PC-3 (cell line): ENCODE results near the gene WHAMM. TPM values are rescaled to one million over a fixed set of nuclear protein-coding genes. Genes with fewer than 3 reads are reported as not detected.
"Not testable (repeated sequence)": the region's sequence is repeated elsewhere in the genome, so short reads cannot be mapped to it uniquely, and the experiment has no call there.

Experiments used
- ATAC-seq: fragments of 200-7000 bp; cut with Tn5 transposase; 2 replicates; pipeline ENCODE4 v1.9.1; 2020; ENCODE audit warnings: mild to moderate bottlenecking, moderate library complexity
- BruUV-seq: library from RNA; stranded (reverse); fragments of 400-500 nt; replicated peaks from 2 replicates; lab custom pipeline; 2021; lab: Mats Ljungman, UMichigan
- CTCF ChIA-PET: fragments of 300-600 bp; sonication (Branson Sonifier 250); formaldehyde crosslinking; loops from one replicate; lab custom pipeline; 2022; ENCODE audit warnings: antibody characterized with exemption; lab: Charles Lee
- POLR2A ChIA-PET: fragments of 300-600 bp; sonication (Branson Sonifier 250); formaldehyde crosslinking; loops from one replicate; lab custom pipeline; 2022; ENCODE audit warnings: antibody characterized with exemption; ENCODE audit not compliant: unreplicated experiment; lab: Charles Lee
- DNase-seq: peaks from one replicate; pipeline ENCODE4 v3.0.0-alpha.2; 2015
- H2AFZ ChIP-seq: fragments of 300-600 bp; sonication (generic); 2 replicates; pipeline ENCODE4 v1.6.0; 2016; ENCODE audit warnings: antibody characterized with exemption, low read length
- H3F3A ChIP-seq: fragments of 300-600 bp; sonication (generic); one replicate; pipeline ENCODE4 v1.6.0; 2017; ENCODE audit warnings: antibody characterized with exemption, low read length, control low read depth, mild to moderate bottlenecking; ENCODE audit not compliant: unreplicated experiment
- H3K27ac ChIP-seq: fragments of 300-600 bp; sonication (generic); 2 replicates; pipeline ENCODE4 v1.5.1; 2016; ENCODE audit warnings: mild to moderate bottlenecking, low read length
- H3K27me3 ChIP-seq: fragments of 300-600 bp; sonication (generic); 2 replicates; pipeline ENCODE4 v1.6.1; 2016; ENCODE audit warnings: low read length, mixed read lengths
- H3K36me3 ChIP-seq: fragments of 300-600 bp; sonication (generic); 2 replicates; pipeline ENCODE4 v1.6.1; 2016; ENCODE audit warnings: low read depth, mixed run types, low read length, mixed read lengths
- H3K4me1 ChIP-seq: fragments of 300-600 bp; sonication (generic); 2 replicates; pipeline ENCODE4 v1.5.1; 2016; ENCODE audit warnings: low read length; ENCODE audit not compliant: insufficient read depth
- H3K4me2 ChIP-seq: fragments of 300-600 bp; sonication (generic); 2 replicates; pipeline ENCODE4 v1.6.0; 2016; ENCODE audit warnings: low read length
- H3K4me3 ChIP-seq: fragments of 300-600 bp; sonication (generic); 2 replicates; pipeline ENCODE4 v1.5.1; 2016; ENCODE audit warnings: mild to moderate bottlenecking, low read length, mixed read lengths
- H3K79me2 ChIP-seq: fragments of 300-600 bp; sonication (generic); 2 replicates; pipeline ENCODE4 v1.6.1; 2017; ENCODE audit warnings: low read length, mixed read lengths
- H3K9ac ChIP-seq: fragments of 300-600 bp; sonication (generic); 2 replicates; pipeline ENCODE4 v1.6.0; 2016; ENCODE audit warnings: mild to moderate bottlenecking, low read length
- H3K9me2 ChIP-seq: fragments of 300-600 bp; sonication (generic); replicated peaks from 2 replicates; pipeline ENCODE4 v1.6.1; 2016; ENCODE audit warnings: mixed run types, low read length, mixed read lengths
- H3K9me3 ChIP-seq: fragments of 300-600 bp; sonication (generic); 2 replicates; pipeline ENCODE4 v1.6.1; 2016; ENCODE audit warnings: low read length, mixed read lengths
- H4K20me1 ChIP-seq: fragments of 300-600 bp; sonication (generic); 2 replicates; pipeline ENCODE4 v1.6.1; 2016; ENCODE audit warnings: low read length, mixed read lengths
- CTCF ChIP-seq: fragments of 300-600 bp; sonication (generic); conservative IDR thresholded peaks from 2 replicates; pipeline ENCODE4 v1.5.1; 2017; ENCODE audit warnings: antibody characterized with exemption, low read depth, mild to moderate bottlenecking, low read length
- EZH2 ChIP-seq: fragments of 300-600 bp; sonication (generic); IDR thresholded peaks from one replicate; pipeline ENCODE4 v1.6.1; 2017; ENCODE audit warnings: antibody characterized with exemption, mild to moderate bottlenecking, low read length; ENCODE audit not compliant: unreplicated experiment
- EZH2phosphoT487 ChIP-seq: fragments of 300-600 bp; sonication (generic); IDR thresholded peaks from 2 replicates; pipeline ENCODE4 v1.6.1; 2018; ENCODE audit warnings: mild to moderate bottlenecking, antibody characterized with exemption, low read length, borderline replicate concordance
- intact Hi-C: fragments of 100-400 bp; cut with micrococcal nuclease; formaldehyde crosslinking; loops from 2 replicates; pipeline ENCODE4 v1.9.0; 2023
- total RNA-seq: library from RNA; depleted of rRNA; stranded (reverse); fragments of >200 nt; gene quantifications from 2 replicates; pipeline ENCODE4 v1.2.3, GENCODE V29; 2014

Gene WHAMM
- total RNA-seq, 1 experiment from 2014 or later, result 4.6 TPM

- H3K27ac ChIP-seq, result no peak overlapping the region
- H3K9ac ChIP-seq, result no peak overlapping the region
- POLR2A ChIA-PET, result no interaction called here
- H3K9me3 ChIP-seq, result no peaks in the 10 kb centered on the region
- H3F3A ChIP-seq, result no peaks in the 10 kb centered on the region
- CTCF ChIA-PET, result no interaction called here
- peaks cover 14% of the 10 kb centered on the region for H3K4me1 ChIP-seq
- no peak overlapping the region for H3K4me2 ChIP-seq
- peaks cover 6% of the 10 kb centered on the region; the same call in 1 of the 2 replicates for H3K36me3 ChIP-seq
- BruUV-seq, result no TSS peak
- DNase-seq (no peak), ATAC-seq (no peak)
- no peaks in the 10 kb centered on the region for H3K27me3 ChIP-seq
- intact Hi-C loops, result no loop called here
- no peak overlapping the region for H3K4me3 ChIP-seq
- H2AFZ ChIP-seq, result no peak overlapping the region
- H3K9me2 ChIP-seq, result no peaks in the 10 kb centered on the region
- no peaks in the 10 kb centered on the region for H3K79me2 ChIP-seq
- TF ChIP-seq CTCF (no peak), EZH2 (no peak), EZH2phosphoT487 (no peak)
- no peaks in the 10 kb centered on the region; the same call in 1 of the 2 replicates for H4K20me1 ChIP-seq
Measured at GRCh38 chr15:82764117-82764490, 45.3 kb upstream of the WHAMM start.

GRCh38 chr15:82764740-82765139, 44.7 kb upstream of the WHAMM start:
- POLR2A ChIA-PET, result no interaction called here
- CTCF ChIA-PET, result no interaction called here
- DNase-seq (no peak), ATAC-seq (no peak)
- Histone ChIP-seq H3K9ac (no peak overlapping the region), H3K4me2 (no peak overlapping the region), H3K4me1 (peaks cover 14% of the 10 kb centered on the region), H3K36me3 (0 out of 2 replicates have a peak, but pooled peaks cover 4% of the 10 kb centered on the region), H3K9me3 (no peaks in the 10 kb centered on the region), H3K9me2 (no peaks in the 10 kb centered on the region), H2AFZ (no peak overlapping the region), H3K79me2 (no peaks in the 10 kb centered on the region), H3F3A (no peaks in the 10 kb centered on the region), H3K27me3 (no peaks in the 10 kb centered on the region), H4K20me1 (no peaks in the 10 kb centered on the region), H3K4me3 (no peak overlapping the region), H3K27ac (no peak overlapping the region)
- BruUV-seq, result no TSS peak
- TF ChIP-seq CTCF (no peak), EZH2 (no peak), EZH2phosphoT487 (no peak)
- intact Hi-C loops, result no loop called here

- H3K36me3 ChIP-seq, H3K4me3 ChIP-seq, BruUV-seq, DNase-seq, intact Hi-C loops, CTCF ChIA-PET, H3K27me3 ChIP-seq, H3F3A ChIP-seq, H3K9me3 ChIP-seq, POLR2A ChIA-PET, H3K4me2 ChIP-seq, H3K27ac ChIP-seq, H3K9me2 ChIP-seq, ATAC-seq, H3K79me2 ChIP-seq, H4K20me1 ChIP-seq, H2AFZ ChIP-seq, H3K9ac ChIP-seq: not testable (repeated sequence)
- peaks cover 14% of the 10 kb centered on the region for H3K4me1 ChIP-seq
Measured at GRCh38 chr15:82766201-82766600, 43.2 kb upstream of the WHAMM start.
